OCI-LY1 (cell line): ENCODE data around the gene PDLIM4.

Source experiments
- H2AFZ ChIP-seq: fragments of 200-600 bp; sonication (generic), shearing (Covaris generic); 2 replicates; pipeline ENCODE4 v1.6.0; 2014; ENCODE audit warnings: antibody characterized with exemption, mild to moderate bottlenecking, low read length
- H3F3A ChIP-seq: fragments of 200-600 bp; sonication (generic), shearing (Covaris generic); 2 replicates; pipeline ENCODE4 v1.6.0; 2014; ENCODE audit warnings: mild to moderate bottlenecking, antibody characterized with exemption, low read length, moderate library complexity; ENCODE audit not compliant: insufficient read depth
- H3K27ac ChIP-seq: fragments of 200-600 bp; sonication (generic); 2 replicates; pipeline ENCODE4 v1.5.1; 2014; ENCODE audit warnings: low read length, mixed run types, mild to moderate bottlenecking, low read depth; ENCODE audit not compliant: poor library complexity, severe bottlenecking
- H3K27me3 ChIP-seq: fragments of 200-600 bp; sonication (generic); 2 replicates; pipeline ENCODE4 v1.6.0; 2014; ENCODE audit warnings: antibody characterized with exemption, mild to moderate bottlenecking, low read length, moderate library complexity; ENCODE audit not compliant: insufficient read depth
- H3K36me3 ChIP-seq: fragments of 200-600 bp; sonication (generic); 2 replicates; pipeline ENCODE4 v1.6.1; 2014; ENCODE audit warnings: mild to moderate bottlenecking, antibody characterized with exemption, low read length, moderate library complexity, mixed read lengths; ENCODE audit not compliant: insufficient read depth
- H3K4me1 ChIP-seq: fragments of 200-600 bp; sonication (generic); 2 replicates; pipeline ENCODE4 v1.5.1; 2014; ENCODE audit warnings: mild to moderate bottlenecking, low read length, moderate library complexity; ENCODE audit not compliant: insufficient read depth, severe bottlenecking
- H3K4me2 ChIP-seq: fragments of 200-600 bp; sonication (generic), shearing (Covaris generic); 2 replicates; pipeline ENCODE4 v1.6.1; 2014; ENCODE audit warnings: low read length
- H3K4me3 ChIP-seq: fragments of 200-600 bp; sonication (generic); 2 replicates; pipeline ENCODE4 v1.5.1; 2014; ENCODE audit warnings: low read length, low read depth, mild to moderate bottlenecking, mixed read lengths; ENCODE audit not compliant: poor library complexity, severe bottlenecking
- H3K79me2 ChIP-seq: fragments of 200-600 bp; shearing (Covaris generic); 2 replicates; pipeline ENCODE4 v1.6.1; 2016; ENCODE audit warnings: mixed run types, low read length, mixed read lengths; ENCODE audit not compliant: insufficient read depth
- H3K9ac ChIP-seq: fragments of 200-600 bp; sonication (generic), shearing (Covaris generic); 2 replicates; pipeline ENCODE4 v1.6.1; 2014; ENCODE audit warnings: mild to moderate bottlenecking, low read length, mixed read lengths
- H3K9me2 ChIP-seq: fragments of 200-600 bp; sonication (generic), shearing (Covaris generic); 2 replicates; pipeline ENCODE4 v1.6.1; 2014; ENCODE audit warnings: low read depth, mild to moderate bottlenecking, low read length, mixed read lengths
- H3K9me3 ChIP-seq: fragments of 200-600 bp; shearing (Covaris generic); 2 replicates; pipeline ENCODE4 v1.6.1; 2014; ENCODE audit warnings: low read length, mixed read lengths
- H4K20me1 ChIP-seq: fragments of 200-600 bp; sonication (generic), shearing (Covaris generic); 2 replicates; pipeline ENCODE4 v1.6.0; 2016; ENCODE audit warnings: mild to moderate bottlenecking, low read length; ENCODE audit not compliant: insufficient read depth
- EZH2 ChIP-seq: fragments of 200-600 bp; sonication (generic), shearing (Covaris generic); IDR thresholded peaks from 2 replicates; pipeline ENCODE4 v1.8.0; 2017; ENCODE audit warnings: borderline replicate concordance, mixed run types, mild to moderate bottlenecking, antibody characterized with exemption, low read length, moderate library complexity, mixed read lengths
- TF ChIP-seq, protein P1 (sequence below): fragments of 200-600 bp; sonication (generic), shearing (Covaris generic); IDR thresholded peaks from 2 replicates; pipeline ENCODE4 v1.5.1; 2017; ENCODE audit warnings: mild to moderate bottlenecking, antibody characterized with exemption, low read length, moderate library complexity, mixed read lengths

Gene PDLIM4

DNA sequence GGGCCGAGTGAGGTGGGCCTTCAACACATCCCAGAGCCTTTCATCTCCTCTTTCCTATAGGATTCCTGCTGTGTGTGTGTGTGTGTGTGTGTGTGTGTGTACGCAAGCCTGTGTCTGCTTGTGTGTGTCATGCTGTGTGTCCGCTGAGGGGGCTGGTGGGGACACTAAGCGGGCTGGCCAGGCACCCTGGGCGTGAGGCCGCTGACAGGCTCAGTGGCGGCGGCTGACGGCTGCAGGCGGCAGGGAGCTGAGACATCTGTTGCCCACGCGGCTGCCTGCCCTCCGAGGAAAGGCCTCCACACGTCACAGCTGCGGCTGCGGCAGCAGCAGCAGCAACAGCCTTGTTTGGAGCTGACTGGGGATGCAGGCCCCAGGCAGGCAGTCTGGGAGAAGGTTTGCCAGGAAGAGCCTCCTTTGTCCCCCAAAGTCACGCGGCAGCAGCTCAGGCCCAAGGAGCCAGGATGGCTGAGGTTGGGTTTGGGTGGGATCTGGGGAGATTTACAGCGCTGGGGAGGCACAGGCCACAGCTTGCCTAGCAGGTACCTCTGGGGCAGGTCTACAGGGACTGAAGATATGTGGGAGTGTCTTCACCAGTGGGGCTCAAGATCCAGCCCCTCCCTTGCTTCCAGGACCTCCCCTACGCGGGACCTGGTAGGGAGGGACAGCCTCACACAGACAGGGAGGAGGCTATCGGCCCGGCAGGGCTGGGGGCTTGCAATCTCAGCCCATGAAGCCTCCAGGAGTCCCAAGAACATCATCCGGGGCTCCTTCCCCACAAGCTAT lies 1.8 kb downstream of the PDLIM4 start:
- Histone ChIP-seq H3K9me3 (no peaks in the 10 kb centered on the region), H3K36me3 (no peaks in the 10 kb centered on the region), H3K4me3 (no peak overlapping the region), H3K9me2 (no peaks in the 10 kb centered on the region), H3K9ac (no peak overlapping the region), H3K27ac (no peak overlapping the region), H3F3A (no peaks in the 10 kb centered on the region), H3K79me2 (no peaks in the 10 kb centered on the region), H3K4me1 (no peaks in the 10 kb centered on the region), H3K4me2 (no peak overlapping the region), H4K20me1 (no peaks in the 10 kb centered on the region), H2AFZ (no peak overlapping the region), H3K27me3 (no peaks in the 10 kb centered on the region)
- TF ChIP-seq EZH2: no peak
- TF ChIP-seq, protein P1, sequence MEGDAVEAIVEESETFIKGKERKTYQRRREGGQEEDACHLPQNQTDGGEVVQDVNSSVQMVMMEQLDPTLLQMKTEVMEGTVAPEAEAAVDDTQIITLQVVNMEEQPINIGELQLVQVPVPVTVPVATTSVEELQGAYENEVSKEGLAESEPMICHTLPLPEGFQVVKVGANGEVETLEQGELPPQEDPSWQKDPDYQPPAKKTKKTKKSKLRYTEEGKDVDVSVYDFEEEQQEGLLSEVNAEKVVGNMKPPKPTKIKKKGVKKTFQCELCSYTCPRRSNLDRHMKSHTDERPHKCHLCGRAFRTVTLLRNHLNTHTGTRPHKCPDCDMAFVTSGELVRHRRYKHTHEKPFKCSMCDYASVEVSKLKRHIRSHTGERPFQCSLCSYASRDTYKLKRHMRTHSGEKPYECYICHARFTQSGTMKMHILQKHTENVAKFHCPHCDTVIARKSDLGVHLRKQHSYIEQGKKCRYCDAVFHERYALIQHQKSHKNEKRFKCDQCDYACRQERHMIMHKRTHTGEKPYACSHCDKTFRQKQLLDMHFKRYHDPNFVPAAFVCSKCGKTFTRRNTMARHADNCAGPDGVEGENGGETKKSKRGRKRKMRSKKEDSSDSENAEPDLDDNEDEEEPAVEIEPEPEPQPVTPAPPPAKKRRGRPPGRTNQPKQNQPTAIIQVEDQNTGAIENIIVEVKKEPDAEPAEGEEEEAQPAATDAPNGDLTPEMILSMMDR: no peak

DNA sequence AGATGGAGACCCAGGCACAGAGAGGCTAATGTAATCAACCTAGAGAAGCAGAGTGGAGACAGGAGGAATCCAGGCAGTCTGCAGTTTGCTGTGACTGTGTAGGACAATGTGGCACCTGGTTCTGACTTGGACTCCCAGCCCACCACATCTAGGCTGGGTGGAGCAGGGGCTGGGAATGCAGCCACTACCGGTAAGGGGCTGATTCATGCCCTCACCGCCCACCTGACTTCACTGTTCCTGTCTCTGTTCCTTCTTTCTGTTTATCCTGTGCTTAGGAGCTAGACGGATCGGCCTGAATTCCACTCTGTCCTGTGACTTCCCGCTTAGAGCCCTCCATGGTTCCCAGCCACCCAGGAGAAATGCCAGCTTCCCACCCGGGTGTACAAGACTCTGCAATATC lies 2.6 kb downstream of the PDLIM4 start:
- Histone ChIP-seq H3K4me2 (no peak overlapping the region), H4K20me1 (no peaks in the 10 kb centered on the region), H3K9ac (no peak overlapping the region), H3K9me2 (no peaks in the 10 kb centered on the region), H3F3A (no peaks in the 10 kb centered on the region), H3K36me3 (no peaks in the 10 kb centered on the region), H3K27ac (no peak overlapping the region), H3K4me3 (no peak overlapping the region), H3K27me3 (no peaks in the 10 kb centered on the region), H3K4me1 (no peaks in the 10 kb centered on the region), H3K9me3 (no peaks in the 10 kb centered on the region), H2AFZ (no peak overlapping the region), H3K79me2 (no peaks in the 10 kb centered on the region)
- TF ChIP-seq, protein P1: no peak
- TF ChIP-seq EZH2: no peak

DNA sequence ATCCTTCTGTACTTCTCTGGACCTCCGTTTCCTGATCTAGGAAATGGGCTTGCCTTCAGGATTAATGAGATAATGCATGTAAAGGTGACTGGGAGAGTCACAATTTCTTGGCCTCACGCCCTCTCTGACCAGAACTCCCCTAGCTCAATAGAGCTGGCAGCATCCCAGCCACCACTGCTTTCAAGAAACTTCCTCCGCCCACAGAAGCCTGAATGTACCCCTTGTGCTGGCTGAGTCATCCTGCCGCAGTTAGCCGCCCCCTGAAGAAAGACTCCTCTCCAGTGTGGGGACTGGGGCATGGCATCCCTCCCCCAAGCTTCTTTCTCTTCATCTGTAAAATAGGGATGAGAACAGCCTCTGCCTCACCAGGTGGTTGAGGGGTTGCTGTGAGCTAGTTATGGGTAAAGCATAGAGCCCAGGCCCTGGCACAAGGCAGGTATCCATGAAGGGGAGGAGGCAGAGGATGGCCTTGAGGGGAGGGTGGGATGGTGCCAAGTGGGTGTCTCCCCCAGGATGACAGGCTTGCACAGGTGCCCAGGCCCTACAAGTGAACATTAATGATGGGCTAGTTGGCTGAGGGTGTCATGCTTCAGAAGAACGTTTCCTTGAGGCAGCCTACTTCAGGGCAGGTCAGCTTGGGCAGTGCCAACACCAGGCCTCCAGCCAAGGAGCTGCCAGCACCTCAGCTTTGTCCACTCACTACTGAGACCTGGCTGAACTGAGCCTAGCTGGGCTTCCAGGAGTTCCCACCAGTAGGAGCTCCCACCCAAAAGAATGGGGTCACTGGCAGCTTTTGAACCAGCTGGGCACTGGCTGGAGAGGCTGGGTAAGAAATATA lies 3.4 kb downstream of the PDLIM4 start:
- Histone ChIP-seq H3K36me3 (no peaks in the 10 kb centered on the region), H3K4me1 (no peaks in the 10 kb centered on the region), H2AFZ (no peak overlapping the region), H3K4me2 (no peak overlapping the region), H3K9me2 (no peaks in the 10 kb centered on the region), H3F3A (no peaks in the 10 kb centered on the region), H3K4me3 (no peak overlapping the region), H4K20me1 (no peaks in the 10 kb centered on the region), H3K9me3 (no peaks in the 10 kb centered on the region), H3K9ac (no peak overlapping the region), H3K27ac (no peak overlapping the region), H3K27me3 (no peaks in the 10 kb centered on the region), H3K79me2 (no peaks in the 10 kb centered on the region)
- TF ChIP-seq EZH2: no peak
- TF ChIP-seq, protein P1: no peak
